Measurements from ENCODE around the gene CRYGA.
"Not testable (repeated sequence)": the region's sequence is repeated elsewhere in the genome, so short reads cannot be mapped to it uniquely, and the experiment has no call there.

Gene CRYGA

DNA sequence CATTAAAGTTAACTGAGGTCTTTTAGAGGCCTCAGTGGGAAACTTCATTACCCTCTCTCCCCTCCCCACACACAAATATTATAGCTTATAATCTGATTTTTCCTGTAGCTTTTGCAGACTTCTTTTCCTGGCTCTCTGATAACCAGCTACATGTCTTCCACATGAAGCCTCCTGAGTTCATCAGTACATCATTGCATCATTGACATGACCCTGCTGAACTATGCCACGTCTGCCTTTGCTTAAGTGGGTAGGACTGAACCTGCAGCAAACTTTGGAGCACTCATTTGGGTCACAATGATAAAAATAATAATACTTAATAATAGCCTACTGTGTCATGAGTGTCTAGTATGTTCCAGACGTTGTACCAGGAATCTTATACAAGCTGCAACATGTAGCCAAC, 7.0 kb downstream of the CRYGA start:
- DNase-seq = no peak

- no peak for DNase-seq
Measured at GRCh38 chr2:208153156-208153555, 10.2 kb downstream of the CRYGA start.

- no peak for DNase-seq
Measured at GRCh38 chr2:208150956-208151355, 12.4 kb downstream of the CRYGA start.

DNA sequence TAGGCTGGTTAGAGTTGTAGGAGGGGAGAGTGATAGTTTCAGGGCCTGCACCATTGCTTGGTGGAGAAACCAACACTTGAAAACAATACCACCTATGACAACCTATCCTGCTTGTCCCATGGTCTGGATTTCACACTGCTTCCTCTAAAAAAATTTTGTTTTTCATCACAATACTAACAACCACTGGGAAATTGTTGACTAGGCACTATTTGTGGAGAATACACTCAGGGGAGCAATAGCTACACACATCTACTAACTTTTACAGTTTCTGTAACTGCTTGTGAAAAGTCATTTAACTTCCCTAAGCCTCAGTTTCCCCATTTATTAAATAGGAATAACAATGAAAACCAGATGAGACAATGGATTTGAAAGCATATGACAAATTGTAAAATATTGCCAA, 13.3 kb downstream of the CRYGA start:
- no peak for DNase-seq

DNA sequence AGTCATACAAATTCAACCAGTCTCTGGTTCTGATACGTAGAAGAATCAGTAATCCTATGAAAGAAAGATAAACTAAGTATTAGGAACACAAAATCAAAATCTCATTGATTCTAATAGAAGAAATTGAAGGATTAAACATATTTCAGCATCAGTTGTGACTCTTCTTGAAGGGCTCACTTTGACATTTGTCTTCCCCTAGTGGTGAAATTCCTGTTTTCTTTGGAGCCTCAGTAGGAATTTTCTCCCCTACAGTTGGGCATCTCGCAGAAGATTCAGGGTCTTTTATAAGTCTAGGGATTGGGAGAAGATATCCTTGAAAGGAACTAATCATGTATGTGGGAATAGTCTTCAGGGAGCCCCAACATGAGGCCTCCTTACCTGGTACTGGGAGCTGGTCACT, 14.6 kb downstream of the CRYGA start:
- DNase-seq = no peak

DNA sequence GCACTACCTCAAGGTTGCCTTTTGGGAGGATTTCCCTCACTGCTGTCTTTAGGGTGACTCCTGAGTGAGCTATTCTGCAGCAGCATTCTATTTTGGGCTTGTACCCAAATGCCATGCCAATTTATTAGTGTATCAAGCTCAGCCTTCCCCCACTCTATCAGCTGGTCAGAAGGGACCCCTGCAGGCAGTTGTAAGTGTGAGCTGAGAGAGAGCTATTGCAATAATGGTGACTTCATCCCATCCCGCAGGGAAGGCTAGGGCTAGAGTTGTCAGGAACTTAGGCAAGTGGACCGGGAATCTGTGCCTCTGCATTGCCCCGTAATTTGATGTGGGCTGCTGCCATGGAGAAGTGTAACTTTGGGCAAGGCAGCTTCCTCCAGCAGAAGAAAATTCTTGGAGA, 15.6 kb downstream of the CRYGA start:
- no peak for DNase-seq

DNA sequence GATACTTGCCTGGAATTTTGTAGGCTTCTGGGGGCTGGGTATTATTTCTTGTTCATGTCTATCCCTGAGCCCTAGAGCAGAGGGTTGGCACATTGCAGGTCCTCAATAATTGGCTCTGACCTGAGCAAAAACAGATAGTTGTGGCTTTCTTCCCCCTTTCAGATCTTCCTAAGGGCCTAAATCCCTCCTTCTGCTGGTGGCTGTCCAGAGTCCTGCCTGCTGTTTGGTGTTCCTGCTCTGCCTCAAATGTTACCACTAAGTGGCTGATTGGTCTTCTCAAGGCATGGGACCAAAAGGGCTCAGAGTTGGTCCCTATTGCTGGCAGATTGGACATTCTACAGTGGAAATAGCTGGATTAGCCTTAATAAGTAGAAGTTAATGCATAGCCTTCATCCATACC, 16.4 kb downstream of the CRYGA start:
- no peak for DNase-seq

GRCh38 chr2:208146006-208146405, 17.4 kb downstream of the CRYGA start, which contains the start of gene CRYGB:
Gene CRYGB (minus strand): TSS chr2:208146158. CDS start chr2:208146120, 38 bp downstream.
- no peak for DNase-seq

DNA sequence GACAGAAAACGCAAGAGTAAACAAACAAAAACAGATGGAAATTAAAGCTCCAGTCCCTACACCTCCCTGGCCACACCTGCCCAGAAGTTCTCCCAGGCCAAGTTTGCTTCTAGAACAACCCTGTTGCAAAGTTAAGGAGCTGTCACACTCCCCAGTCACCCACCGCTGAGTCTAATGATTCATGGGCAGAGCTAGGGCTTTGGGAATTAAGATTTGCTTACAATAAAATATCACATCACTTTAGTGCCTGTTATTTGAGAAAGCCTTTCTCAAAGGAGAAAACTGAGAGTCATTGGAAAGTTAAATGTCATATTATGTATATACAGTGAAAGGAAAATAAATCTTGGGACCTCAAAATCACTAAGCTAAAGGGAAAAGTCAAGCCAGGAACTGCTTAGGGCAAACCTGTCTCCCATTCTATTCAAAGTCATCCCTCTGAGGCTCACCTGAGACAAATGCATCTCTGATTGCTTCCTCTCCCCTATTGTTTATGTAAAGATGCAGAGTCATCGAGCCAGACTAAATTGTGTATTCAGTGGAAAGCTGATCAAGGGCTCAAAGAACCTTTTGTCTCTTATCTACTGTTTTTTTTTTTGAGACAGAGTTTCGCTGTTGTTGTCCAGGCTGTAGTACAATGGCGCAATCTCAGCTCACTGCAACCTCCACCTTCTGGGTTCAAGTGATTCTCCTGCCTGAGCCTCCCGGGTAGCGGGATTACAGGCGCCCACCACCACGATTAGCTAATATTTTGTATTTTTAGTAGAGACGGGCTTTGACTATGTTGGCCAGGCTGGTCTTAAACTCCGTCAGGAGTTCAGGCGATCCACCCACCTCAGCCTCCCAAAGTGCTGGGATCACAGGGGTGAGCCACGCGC, 20.2 kb downstream of the CRYGA start:
- DNase-seq = no peak

DNA sequence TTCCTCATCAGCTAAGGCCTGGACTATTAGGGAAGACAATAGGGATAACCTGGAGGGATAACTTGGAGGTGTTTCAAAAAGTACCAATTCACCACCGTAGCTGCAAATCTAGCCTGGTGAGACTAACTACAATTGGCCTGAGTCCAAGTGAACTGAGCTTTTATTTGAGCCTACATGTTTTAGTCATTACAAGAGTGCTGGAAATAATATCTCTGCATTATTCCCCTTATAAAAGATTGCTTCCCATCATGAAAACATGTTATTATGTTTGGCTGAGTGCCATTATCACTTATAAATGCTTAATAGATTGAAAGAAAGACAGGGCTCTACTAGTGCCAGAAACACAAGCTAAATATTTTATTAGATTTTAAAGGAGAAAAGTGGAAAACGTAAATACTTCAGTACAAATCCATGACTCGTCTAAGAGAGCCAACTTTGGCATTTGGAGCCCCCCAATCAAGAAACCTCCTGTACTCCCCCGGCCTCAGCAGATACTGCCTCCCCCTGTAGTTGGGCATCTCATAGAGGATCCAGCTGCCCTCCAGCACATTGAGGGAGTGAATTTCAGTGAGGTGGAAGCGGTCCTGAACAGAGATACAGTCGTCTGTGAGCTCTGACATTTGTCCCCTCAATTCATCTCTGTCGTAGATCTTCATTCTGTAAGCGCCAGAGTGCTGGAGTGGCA, 21.0 kb downstream of the CRYGA start:
- DNase-seq = no peak

GRCh38 chr2:208139447-208139846, 23.9 kb downstream of the CRYGA start:
- DNase-seq = no peak

- not testable (repeated sequence) for DNase-seq
Measured at GRCh38 chr2:208138334-208138733, 25.1 kb downstream of the CRYGA start.

DNA sequence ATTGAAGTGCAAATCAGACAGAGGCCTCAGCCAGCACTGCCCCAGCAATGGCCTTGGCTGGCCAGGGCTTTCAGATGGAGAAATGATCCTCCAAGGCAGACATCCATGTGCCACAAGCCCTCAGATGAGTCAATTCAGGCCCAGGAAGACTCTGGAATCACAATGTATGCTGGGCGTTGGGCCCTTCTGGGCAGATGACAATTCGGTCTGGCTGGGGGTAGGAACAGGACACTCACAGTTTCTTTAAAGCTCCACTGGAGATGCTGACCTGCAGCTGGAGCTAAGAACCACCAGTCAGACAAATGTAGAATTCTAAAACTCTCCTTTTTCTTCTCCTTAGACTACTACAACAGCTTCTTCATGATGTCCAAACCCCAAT, 26.7 kb downstream of the CRYGA start:
- no peak for DNase-seq

DNA sequence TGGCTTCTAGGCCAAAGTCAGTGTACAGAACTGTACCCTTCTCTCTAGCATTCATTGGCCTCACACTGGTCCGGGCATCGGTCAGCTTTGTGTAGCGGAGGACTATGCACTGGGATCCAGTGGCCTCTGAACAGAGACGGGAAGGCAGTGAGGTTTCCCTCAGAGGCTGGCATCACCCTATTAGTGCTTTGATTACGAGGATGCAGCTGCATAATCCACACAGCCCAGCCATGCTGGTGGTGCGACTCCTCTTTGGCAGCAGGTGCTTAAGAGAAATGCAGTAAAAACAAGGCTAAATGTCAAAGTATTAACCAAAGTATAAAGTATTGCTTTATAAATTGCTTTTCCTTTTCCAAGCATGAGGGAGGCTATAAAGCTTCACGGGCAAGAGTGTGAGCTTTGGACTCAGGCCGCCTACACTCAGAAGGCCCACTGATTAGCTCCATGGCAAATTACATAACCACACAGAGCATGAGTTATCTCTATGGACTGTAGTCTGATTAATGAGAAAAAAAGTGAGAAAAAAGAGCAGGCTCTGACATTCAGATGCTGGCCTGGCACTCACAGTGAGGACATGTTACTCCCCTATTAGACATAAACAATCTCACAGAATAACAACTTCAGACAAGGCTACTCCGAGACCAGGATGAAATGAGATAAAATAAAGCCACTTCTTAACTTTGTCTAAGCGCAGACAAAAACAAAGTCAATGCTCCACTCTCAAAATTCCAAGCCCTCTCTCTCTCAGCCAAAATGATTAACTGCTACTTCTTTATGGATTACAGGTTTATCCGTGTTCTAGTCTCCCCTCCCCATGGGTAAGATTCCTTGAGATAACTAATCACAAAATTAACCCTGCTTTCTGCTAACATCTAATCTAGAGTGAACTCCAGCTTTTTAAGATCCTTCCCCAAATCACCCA, 27.3 kb downstream of the CRYGA start:
- no peak for DNase-seq

GRCh38 chr2:208134928-208135586, 28.3 kb downstream of the CRYGA start:
- no peak for DNase-seq

GRCh38 chr2:208130712-208131110, 32.7 kb downstream of the CRYGA start:
- DNase-seq = no peak

DNA sequence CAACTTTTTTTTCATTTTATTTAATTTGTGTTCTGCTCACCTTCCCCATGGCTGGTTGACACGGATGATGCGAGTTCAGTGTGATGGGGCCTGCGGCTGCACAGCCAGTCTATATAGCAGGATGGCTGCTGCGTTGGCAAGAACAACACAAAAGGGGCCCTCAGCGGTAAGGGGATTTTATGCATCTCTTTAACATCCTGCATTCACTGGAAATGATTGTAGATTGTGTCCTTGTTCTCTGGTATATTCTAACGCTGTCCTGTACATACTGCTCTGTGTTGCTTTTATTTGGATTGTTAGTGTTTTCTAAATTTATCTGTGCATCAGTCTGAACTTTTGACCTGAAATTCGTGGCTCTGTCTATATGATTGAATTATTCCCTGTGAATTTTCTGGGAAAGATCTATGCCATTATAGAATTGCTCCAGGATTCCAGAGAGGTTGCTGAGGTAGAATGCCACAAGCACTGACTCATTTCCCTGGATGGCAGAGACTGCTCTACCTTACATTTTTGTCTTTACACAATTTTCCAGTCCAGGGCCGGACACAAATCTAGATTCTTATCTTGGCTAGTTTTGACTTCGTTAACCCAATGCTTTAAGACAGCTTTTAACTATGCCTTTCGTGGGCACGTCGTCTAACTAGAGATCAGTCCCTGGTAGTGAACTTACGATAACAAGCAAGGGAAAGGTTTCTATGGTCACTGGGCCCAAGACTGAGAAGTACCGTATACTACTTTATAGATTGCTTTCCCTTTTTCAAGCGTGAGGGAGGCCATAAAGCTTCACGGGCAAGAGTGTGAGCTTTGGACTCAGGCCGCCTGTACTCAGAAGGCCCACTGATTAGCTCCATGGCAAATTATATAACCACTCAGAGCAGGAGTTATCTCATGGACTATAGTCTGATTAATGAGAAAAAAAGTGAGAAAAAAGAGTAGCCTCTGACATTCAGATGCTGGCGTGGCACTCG, 33.4 kb downstream of the CRYGA start, which contains the start of gene CRYGC:
Gene CRYGC, minus strand, starts transcription at position 85 of the 968 bp plus-strand sequence. Its CDS starts 36 bp downstream, at position 49.
- DNase-seq = no peak

GRCh38 chr2:208128136-208128535, 35.3 kb downstream of the CRYGA start:
- DNase-seq = no peak

GRCh38 chr2:208127090-208127489, 36.3 kb downstream of the CRYGA start:
- no peak for DNase-seq

- no peak for DNase-seq
Measured at GRCh38 chr2:208125251-208125650, 38.1 kb downstream of the CRYGA start.

All from cerebellar nuclear complex (tissue), 1 donor.